ENCODE data around the gene ZNF354B.

DNA sequence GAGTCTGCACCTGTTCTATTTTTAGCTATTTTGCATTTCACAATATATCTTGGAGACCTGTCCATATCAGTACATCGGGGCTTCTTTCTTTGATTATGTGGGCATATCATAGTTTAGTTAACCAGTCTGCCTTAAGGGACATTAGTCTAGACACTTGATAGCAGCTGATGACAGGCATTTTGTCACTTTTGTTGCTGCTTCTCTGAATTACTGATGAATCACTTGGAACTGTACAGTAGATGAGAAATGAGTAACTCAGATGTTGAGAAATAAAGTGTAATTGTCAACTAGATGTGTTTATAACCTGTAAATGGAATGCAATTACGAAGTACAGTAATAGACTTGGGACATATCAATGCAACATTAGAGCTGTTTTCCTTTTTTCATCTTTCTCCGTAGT lies 43.1 kb downstream of the ZNF354B start:
- TF ChIP-seq, protein P1, sequence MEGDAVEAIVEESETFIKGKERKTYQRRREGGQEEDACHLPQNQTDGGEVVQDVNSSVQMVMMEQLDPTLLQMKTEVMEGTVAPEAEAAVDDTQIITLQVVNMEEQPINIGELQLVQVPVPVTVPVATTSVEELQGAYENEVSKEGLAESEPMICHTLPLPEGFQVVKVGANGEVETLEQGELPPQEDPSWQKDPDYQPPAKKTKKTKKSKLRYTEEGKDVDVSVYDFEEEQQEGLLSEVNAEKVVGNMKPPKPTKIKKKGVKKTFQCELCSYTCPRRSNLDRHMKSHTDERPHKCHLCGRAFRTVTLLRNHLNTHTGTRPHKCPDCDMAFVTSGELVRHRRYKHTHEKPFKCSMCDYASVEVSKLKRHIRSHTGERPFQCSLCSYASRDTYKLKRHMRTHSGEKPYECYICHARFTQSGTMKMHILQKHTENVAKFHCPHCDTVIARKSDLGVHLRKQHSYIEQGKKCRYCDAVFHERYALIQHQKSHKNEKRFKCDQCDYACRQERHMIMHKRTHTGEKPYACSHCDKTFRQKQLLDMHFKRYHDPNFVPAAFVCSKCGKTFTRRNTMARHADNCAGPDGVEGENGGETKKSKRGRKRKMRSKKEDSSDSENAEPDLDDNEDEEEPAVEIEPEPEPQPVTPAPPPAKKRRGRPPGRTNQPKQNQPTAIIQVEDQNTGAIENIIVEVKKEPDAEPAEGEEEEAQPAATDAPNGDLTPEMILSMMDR (IDR thresholded peaks at IDR 0.05), result no peak
- no peak for TF ChIP-seq POLR2A (IDR thresholded peaks at IDR 0.05)
